ENCODE data around the gene SARS1. TPM values are rescaled to one million over a fixed set of nuclear protein-coding genes. Genes with fewer than 3 reads are reported as not detected.

Gene SARS1
- total RNA-seq, 2 donors from 2014 or later: 123 to 132 TPM

DNA sequence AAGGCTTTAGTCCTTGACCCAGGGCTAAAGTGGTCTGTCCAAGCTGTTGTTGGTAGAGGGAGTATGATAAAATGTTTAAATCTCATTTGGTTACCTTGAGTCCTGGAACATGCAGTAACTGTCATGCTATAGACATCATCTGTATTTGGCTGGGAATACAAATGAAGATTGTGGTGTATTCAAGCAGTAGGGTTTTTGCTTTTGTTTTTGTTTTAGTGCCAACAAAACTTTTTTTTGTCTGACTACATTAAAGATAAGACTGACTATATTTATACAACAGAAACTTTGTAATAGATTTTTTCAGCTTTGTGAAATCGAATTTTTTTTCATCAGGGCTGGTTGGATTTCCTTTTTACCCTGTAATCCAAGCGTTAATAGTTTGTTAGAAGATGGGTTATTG is 7.4 kb upstream of the SARS1 start:
- 45% methylated on average over 2 of the region's 2 CpGs for WGBS
- no peaks in the 10 kb centered on the region for H3K9me3 ChIP-seq
- TF ChIP-seq POLR2AphosphoS5 (IDR thresholded peaks at IDR 0.05) (no peak), POLR2A (IDR thresholded peaks at IDR 0.05) (no peak), CTCF (IDR thresholded peaks at IDR 0.05) (no peak)
- H3K4me3 ChIP-seq: no peak overlapping the region
- no peak for DNase-seq (ENCODE audit: low spot score)
- H3K36me3 ChIP-seq: no peaks in the 10 kb centered on the region
- no peaks in the 10 kb centered on the region for H3K4me1 ChIP-seq (replicated peaks)
- H3K27me3 ChIP-seq (replicated peaks; ENCODE audit: insufficient read depth): no peaks in the 10 kb centered on the region
- H3K27ac ChIP-seq: no peak overlapping the region
- intact Hi-C loops (cut with DNase I): no loop called here

- no peak for DNase-seq (ENCODE audit: low spot score)
- WGBS: 82% methylated on average over 7 of the region's 7 CpGs
- Histone ChIP-seq H3K4me1 (replicated peaks) (no peaks in the 10 kb centered on the region), H3K4me3 (no peak overlapping the region), H3K27ac (no peak overlapping the region), H3K36me3 (no peaks in the 10 kb centered on the region), H3K9me3 (no peaks in the 10 kb centered on the region), H3K27me3 (replicated peaks; ENCODE audit: insufficient read depth) (no peaks in the 10 kb centered on the region)
- intact Hi-C loops (cut with DNase I): no loop called here
- no peak for TF ChIP-seq POLR2A (IDR thresholded peaks at IDR 0.05)
- no peak for TF ChIP-seq CTCF (IDR thresholded peaks at IDR 0.05)
- TF ChIP-seq POLR2AphosphoS5 (IDR thresholded peaks at IDR 0.05): no peak
Observed at GRCh38 chr1:109207467-109208103, 6.1 kb upstream of the SARS1 start.

GRCh38 chr1:109208394-109208793 is 5.3 kb upstream of the SARS1 start:
- Histone ChIP-seq H3K4me1 (replicated peaks) (no peaks in the 10 kb centered on the region), H3K27me3 (replicated peaks; ENCODE audit: insufficient read depth) (no peaks in the 10 kb centered on the region), H3K9me3 (no peaks in the 10 kb centered on the region), H3K4me3 (no peak overlapping the region), H3K36me3 (no peaks in the 10 kb centered on the region), H3K27ac (no peak overlapping the region)
- no peak for TF ChIP-seq CTCF (IDR thresholded peaks at IDR 0.05)
- TF ChIP-seq POLR2A (IDR thresholded peaks at IDR 0.05): no peak
- TF ChIP-seq POLR2AphosphoS5 (IDR thresholded peaks at IDR 0.05): no peak
- intact Hi-C loops (cut with DNase I): no loop called here
- DNase-seq (ENCODE audit: low spot score): no peak
- WGBS: 77% methylated on average over 7 of the region's 7 CpGs

- Histone ChIP-seq H3K9me3 (no peaks in the 10 kb centered on the region), H3K27ac (no peak overlapping the region), H3K4me3 (no peak overlapping the region), H3K36me3 (no peaks in the 10 kb centered on the region), H3K27me3 (replicated peaks; ENCODE audit: insufficient read depth) (no peaks in the 10 kb centered on the region), H3K4me1 (replicated peaks) (no peaks in the 10 kb centered on the region)
- no peak for DNase-seq (ENCODE audit: low spot score)
- intact Hi-C loops (cut with DNase I): no loop called here
- TF ChIP-seq POLR2A (IDR thresholded peaks at IDR 0.05) (no peak), POLR2AphosphoS5 (IDR thresholded peaks at IDR 0.05) (no peak), CTCF (IDR thresholded peaks at IDR 0.05) (no peak)
- WGBS: 63% methylated on average over 9 of the region's 9 CpGs
Observed at GRCh38 chr1:109208836-109209463, 4.8 kb upstream of the SARS1 start.

- no peak for TF ChIP-seq POLR2A (IDR thresholded peaks at IDR 0.05)
- TF ChIP-seq POLR2AphosphoS5 (IDR thresholded peaks at IDR 0.05): no peak
- no peak for TF ChIP-seq CTCF (IDR thresholded peaks at IDR 0.05)
- no peaks in the 10 kb centered on the region for H3K4me1 ChIP-seq (replicated peaks)
- intact Hi-C loops (cut with DNase I): loop anchor here (5.0 kb wide), 2 partner anchors 98 to 248 kb away; partner anchors contain the start of genes CLCC1 and ELAPOR1
- H3K36me3 ChIP-seq: no peaks in the 10 kb centered on the region
- H3K27me3 ChIP-seq (replicated peaks; ENCODE audit: insufficient read depth): no peaks in the 10 kb centered on the region
- H3K4me3 ChIP-seq: no peak overlapping the region
- H3K27ac ChIP-seq: no peak overlapping the region
- DNase-seq (ENCODE audit: low spot score): peak; percentile 47
- H3K9me3 ChIP-seq: no peaks in the 10 kb centered on the region
- WGBS: 63% methylated on average over 8 of the region's 8 CpGs
Observed at GRCh38 chr1:109210058-109210457, 3.7 kb upstream of the SARS1 start.

Data from prostate gland (tissue), 2 donors.